GM11168 (cell line): ENCODE data around the gene TMEM243.
"Not testable (repeated sequence)": the region's sequence is repeated elsewhere in the genome, so short reads cannot be mapped to it uniquely, and the experiment has no call there.

Experiments used
- in situ Hi-C: fragments of 300-500 bp; cut with MboI; formaldehyde crosslinking; loops from one replicate; pipeline ENCODE4 v1.12.0; 2022; ENCODE audit warnings: low sequenced_read_pairs; ENCODE audit not compliant: unreplicated experiment

TMEM243 gene

DNA sequence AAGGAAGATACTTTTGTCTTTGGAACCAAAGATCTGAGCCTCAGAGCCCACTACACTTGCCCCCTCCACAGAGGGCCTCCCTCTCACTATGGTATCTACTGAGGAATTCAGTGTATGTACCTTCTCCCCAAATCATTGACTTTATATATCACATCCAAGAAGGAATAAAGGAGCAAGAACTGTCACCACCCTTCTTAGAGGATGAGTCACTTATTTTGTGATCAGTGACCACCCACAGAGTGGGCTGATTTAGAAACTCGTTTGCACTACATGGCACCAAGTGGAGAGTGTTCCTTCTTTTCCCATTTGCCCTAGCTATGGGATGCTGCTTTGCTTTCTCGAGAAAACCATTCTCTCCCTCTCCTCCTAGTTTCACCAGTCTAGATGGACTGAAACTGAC lies 5.7 kb downstream of the TMEM243 start:
- in situ Hi-C loops: no loop called here

DNA sequence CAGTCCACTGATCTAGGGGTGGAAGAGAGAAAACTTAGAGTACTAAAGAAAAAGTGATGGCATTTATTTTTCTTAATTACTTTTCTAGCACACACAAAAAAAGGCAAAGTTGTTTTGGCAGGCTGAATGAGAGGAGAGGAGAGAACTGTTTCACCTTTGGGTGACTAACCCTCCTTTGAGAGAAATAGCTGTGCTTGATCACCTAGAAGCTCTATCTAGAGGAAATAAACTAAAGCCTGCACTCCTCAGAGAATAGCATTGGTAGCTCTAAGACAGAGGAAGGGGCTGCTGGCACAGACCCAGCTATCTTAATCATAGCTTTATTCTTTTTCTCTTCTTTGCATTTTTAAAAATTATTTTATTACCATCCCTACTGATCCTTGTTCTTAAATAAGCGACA lies 6.3 kb downstream of the TMEM243 start:
- in situ Hi-C loops: no loop called here

GRCh38 chr7:87212498-87212897 lies 7.0 kb downstream of the TMEM243 start:
- in situ Hi-C loops: no loop called here

DNA sequence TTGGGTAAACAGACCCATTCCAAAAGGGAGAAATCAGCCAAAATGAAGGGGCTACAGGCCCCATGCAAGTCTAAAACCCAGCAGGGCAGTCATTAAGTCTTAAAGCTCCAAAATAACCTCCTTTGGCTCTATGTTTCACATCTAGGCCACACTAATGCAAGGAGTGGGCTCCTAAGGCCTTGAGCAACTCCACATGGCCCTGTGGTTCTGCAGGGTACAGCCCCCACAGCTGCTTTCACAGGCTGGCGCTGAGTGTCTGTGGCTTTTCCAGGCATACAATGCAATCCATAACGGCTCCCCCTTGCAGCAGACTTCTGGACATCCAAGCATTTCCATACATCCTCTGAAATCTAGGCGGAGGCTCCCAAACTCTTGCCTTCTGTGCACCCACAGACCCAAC lies 9.0 kb downstream of the TMEM243 start:
- in situ Hi-C loops: no loop called here

DNA sequence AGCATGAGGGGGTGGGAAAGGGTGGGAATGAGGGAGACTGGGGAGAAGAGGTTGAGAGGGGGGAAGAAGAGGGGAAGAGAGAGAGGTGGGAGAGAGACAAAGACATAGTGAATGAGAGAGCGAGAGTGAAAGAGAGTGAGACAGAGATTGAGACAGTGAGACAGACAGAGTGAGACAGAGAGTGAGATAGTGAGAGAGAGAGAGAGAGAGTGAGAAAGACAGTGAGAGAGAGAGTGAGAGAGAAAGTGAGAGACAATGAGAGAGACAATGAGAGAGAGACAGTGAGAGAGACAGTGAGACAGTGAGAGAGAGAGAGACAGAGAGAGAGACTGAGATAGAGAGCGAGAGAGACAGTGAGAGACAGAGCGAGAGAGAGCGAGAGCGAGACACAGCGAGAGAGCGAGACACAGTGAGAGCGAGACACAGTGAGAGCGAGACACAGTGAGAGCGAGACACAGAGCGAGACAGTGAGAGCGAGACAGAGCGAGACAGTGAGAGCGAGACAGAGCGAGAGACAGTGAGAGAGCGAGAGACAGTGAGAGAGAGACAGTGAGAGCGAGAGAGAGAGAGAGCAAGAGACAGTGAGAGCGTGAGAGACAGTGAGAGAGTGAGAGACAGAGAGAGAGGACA lies 10.1 kb downstream of the TMEM243 start:
- in situ Hi-C loops: no loop called here

DNA sequence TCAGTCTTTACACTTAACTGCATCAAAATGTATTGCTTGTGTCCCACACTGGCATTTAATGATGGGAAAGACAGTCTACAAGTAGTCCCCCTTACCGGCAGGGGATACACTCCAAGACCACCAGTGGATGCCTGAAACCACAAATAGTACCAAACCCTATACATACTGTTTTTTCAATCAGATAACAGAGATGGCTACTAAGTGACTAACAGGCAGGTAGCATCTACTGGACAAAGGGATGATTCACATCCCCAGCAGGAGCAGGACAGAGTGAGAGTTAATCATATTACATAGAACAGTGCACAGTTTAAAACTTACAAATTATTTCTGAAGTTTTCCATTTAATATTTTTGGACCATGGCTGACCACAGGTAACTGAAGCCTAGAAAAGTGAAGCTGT lies 13.2 kb downstream of the TMEM243 start:
- in situ Hi-C loops: no loop called here

DNA sequence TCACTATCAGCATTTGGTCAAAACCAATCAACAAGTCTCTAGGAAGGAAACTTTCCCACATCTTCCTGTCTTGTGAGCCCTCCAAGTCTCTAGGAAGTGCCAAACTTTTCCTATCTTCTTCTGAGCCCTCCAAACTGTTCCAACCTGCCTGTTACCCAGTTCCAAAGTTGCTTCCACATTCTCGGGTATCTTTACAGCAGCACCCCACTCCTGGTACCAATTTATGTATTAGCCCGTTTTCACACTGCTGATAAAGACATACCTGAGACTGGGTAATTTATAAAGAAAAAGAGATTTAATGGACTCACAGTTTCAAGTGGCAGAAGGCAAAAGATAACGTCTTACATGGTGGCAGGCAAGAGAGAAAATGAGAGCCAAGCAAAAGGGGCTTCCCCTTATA lies 13.8 kb downstream of the TMEM243 start:
- in situ Hi-C loops: not testable (repeated sequence)

DNA sequence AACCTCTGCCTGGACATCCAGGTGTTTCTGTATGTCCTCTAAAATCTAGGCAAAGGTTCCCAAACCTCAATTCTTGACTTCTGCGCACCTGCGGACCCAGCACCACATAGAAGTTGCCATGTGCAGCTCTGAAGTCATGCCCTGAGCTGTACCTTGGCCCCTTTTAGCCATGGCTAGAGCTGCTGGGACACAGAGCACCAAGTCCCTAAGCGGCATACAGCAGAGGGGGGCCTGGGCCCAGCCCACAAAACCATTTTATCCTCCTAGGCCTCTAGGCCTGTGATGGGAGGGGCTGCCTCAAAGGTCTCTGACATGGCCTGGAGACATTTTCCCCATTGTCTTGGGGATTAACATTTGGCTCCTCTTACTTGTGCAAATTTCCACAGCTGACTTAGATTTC lies 14.6 kb downstream of the TMEM243 start:
- in situ Hi-C loops: no loop called here

- in situ Hi-C loops: not testable (repeated sequence)
Observed at GRCh38 chr7:87203929-87204328, 15.6 kb downstream of the TMEM243 start.

- in situ Hi-C loops: no loop called here
Observed at GRCh38 chr7:87202705-87203104, 16.8 kb downstream of the TMEM243 start.

- in situ Hi-C loops: no loop called here
Observed at GRCh38 chr7:87202208-87202607, 17.3 kb downstream of the TMEM243 start.

- in situ Hi-C loops: no loop called here
Observed at GRCh38 chr7:87199700-87200450, 19.7 kb downstream of the TMEM243 start.

DNA sequence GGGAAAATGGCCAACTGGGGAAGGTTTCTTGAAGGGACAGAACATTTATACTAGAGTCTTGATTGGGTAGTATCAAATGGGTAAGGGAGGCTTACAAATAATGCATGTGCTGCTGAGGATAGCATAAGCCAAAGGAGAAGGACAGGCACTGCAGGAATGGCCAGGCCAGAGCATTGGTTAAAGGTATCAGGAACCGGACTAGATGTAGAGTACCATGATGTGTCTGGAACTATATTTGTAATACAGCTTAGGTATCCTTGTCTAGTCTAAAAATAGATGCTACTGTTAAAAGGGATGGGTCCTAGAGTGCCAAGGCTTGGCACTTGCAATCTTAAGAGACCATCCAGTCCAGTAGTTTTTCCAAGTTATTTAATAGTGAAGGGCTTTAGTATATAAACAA lies 20.3 kb downstream of the TMEM243 start:
- in situ Hi-C loops: no loop called here

GRCh38 chr7:87193912-87194311 lies 25.6 kb downstream of the TMEM243 start:
- in situ Hi-C loops: no loop called here

GRCh38 chr7:87192784-87193487 lies 26.6 kb downstream of the TMEM243 start:
- in situ Hi-C loops: no loop called here

DNA sequence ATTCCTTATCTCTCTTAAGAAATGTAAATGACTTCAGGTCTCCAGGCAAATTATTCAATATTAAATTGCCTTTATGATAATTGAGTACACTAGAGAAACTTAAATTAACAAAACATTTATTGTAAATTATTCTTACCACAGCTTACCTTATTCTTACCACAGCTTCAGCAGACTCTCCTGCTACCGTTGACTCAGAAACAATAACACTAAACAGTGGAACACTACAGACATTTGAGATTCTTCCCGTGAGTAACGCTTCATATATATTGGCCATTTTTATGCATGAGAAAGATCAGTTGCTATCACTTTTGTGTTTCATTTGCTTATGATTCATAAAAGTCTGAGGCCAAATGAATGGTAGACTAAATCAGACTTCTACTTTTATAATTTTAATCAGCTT lies 28.7 kb downstream of the TMEM243 start:
- in situ Hi-C loops: no loop called here

- in situ Hi-C loops: no loop called here
Observed at GRCh38 chr7:87188930-87189329, 30.6 kb downstream of the TMEM243 start.

DNA sequence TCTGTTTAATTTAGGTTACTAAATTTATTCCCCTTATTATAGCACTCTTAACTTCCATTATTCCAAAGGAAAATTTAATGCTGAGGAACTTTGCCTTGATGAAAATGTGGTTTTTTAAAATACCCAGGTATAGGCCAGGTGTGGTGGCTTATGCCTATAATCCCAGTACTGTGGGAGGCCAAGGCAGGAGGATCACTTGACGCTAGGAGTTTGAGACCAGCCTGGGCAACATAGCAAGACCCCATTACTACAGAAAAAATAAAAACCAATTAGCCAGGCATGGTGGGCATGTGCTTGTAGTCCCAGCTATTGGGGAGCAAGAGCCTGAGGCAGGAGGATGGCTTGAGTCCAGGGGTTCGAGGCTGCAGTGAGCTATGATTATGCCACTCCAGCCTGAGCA lies 32.4 kb downstream of the TMEM243 start:
- in situ Hi-C loops: no loop called here

DNA sequence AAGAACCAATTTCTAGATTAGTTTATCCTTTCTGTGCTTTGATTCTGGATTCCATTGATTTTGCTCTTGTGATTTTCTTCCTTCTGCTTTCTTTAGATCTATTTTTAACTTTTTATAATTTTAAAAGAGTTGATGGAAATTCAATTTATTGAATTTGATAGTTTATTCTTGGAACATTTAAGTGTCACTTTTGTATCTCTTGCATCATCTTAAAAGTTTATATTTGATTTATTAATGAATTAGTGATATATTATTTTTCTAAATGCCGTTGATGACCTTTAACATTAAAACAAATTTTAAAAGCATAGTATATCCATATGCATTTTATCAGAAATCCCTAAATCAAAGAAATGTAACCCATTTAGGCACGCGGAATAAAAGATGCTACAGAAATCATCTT lies 40.4 kb downstream of the TMEM243 start:
- in situ Hi-C loops: no loop called here

DNA sequence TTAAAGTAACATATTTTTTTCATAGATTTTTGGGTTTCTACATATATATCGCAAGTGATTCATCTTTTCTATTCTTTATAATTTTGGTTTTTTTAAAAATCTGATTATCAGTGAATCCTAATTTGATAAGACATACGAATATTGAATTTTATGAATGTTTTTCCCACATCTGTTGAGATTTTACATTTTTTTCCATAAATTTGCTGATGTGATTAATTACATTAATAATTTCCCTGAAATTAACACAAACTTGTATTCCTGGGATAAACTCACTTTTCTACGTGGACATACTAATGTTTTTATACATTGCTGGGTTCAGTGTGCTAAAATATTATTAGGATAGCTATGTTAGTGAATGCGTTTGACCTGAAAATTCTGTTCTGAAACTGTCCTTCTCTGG lies 41.2 kb downstream of the TMEM243 start:
- in situ Hi-C loops: no loop called here

GRCh38 chr7:87173471-87173870 lies 46.1 kb downstream of the TMEM243 start:
- in situ Hi-C loops: no loop called here
